ENCODE data around the gene PSKH1.
A peak's percentile ranks its signal among the peaks of the same experiment; 100 is the strongest.
"Not testable (repeated sequence)": the region's sequence is repeated elsewhere in the genome, so short reads cannot be mapped to it uniquely, and the experiment has no call there.

The PSKH1 gene

DNA sequence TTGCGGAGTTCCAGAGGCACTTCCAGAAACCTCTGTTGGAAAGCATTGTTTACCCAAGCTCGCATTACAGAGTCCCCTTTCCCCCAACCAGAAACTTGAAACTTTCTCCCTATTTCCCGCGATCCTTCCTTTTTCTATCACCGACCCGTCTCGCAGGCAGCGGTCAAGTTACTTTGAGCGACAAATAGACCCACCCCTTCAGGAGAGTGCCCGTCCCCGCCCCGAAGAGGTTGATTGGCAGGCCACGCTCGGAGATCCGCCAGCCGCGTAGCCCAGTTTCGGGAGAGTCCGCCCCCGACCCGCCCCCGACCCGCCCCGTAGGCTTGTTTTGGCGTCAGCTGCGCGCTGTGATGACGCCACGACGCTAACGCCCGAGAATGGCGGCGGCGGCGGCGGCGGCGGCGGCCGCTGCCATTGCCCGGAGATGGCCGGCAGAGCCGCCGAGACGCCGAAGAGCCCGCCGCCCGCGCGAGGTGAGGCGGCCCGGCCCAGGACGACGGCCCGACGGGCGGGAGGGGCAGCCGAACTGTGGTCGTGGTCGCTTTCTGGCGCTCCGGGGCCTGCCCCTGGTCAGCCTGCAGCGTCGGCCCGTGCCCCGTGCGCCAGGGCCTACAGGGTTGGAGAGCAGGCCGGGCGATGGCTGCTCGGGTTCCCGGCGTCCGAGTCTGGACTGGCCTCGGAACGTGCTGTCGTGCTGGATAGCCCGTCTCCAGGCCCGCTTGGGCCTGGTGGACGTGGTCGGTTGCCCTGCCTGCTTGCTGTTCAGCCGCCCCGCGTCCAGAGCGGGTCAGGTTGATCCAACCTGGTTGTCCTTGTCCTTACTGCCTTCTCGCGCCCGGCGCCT, at the start of gene PSKH1:
Gene PSKH1 (plus strand): TSS at position 356 of the 844 bp plus-strand sequence. CDS start 15,496 bp downstream, outside the sequence.
- peak; percentile 85 for DNase-seq (ENCODE audit: low read depth, low spot score)

DNA sequence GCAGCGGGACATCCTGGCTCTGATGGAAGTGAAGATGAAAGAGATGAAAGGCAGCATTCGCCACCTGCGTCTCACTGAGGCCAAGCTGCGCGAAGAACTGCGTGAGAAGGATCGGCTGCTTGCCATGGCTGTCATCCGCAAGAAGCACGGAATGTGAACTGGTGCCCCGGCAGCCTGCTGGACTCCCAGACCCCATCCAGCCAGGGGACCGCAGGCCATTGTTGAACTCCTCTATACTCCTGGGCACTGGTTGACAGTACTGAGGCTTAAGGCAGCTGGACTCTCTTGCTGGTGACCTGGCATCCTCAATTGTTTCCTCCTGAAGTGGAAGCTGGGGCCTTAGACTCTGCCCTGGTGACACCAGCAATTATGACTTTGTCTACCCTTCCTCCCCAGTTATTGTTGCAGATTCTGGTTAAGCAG, 49.7 kb upstream of the PSKH1 start:
- DNase-seq (ENCODE audit: low read depth, low spot score) = no peak

DNA sequence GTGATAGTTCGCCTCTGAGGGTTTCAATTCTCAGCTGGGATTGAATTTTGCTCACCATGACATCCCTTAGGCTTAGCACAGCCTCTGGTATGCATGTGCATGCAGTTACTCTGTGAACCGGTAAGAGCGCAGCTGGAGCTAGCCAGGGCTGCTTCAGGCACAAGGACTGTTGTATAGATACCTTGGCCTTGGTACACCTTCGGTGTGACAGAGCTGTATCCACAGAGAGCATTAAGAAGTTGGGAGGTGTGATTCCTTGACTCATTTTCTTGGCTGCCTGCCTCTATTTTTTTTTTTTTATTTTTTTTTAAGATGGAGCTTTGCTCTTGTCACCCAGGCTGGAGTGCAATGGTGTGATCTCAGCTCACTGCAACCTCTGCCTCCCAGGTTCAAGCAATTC, 48.6 kb upstream of the PSKH1 start:
- no peak for DNase-seq (ENCODE audit: low read depth, low spot score)

DNA sequence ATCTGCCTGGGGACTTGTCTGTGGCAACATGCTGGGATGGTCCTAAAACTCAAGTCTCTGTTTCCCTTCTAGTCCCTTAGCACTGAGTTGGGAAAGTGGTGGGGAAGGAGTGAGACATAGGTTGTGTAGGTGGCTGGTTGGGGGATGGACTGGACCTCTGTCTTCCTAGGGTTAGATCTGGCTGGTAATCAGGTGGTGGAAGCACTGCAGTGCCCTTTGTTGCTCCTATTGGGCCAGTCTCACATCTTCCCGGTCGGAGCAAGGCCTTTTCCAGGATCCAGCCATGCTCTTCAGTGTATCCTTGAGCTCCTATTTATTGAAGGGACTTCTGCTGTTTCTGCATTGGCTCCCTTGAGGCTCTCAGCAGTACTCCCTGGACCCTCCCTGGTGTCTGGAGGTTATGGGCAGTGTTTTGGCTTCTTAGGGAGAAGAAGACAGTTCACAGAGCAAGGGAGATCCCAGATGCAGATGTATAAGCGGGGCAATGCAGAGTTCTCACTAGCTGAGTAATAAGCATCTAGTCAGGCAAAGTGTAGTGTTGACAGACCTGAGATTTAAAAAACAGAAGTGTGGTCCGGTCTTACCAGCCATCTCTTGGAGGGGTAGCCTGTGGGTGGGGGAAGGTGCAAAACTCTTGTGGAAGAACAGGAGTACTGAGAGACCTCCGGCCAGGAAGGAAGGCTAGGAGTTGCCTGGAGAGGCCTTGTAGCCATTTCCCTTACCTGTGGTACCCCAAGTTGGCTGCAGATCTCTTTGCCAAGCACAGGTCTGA, 47.6 kb upstream of the PSKH1 start:
- DNase-seq (ENCODE audit: low read depth, low spot score) = no peak

DNA sequence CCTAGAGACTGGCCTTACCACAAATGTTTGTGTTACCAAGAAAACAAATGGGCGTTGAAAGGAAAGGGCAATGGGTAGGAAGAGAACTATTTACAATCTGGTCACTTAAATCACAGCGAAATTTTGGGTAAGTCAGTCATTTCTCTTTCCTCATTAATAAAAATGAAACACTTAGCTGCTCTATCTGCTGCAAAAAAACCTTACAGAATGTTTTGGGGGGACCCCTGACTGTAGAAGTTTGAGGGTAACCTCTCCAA, 47.1 kb upstream of the PSKH1 start:
- no peak for DNase-seq (ENCODE audit: low read depth, low spot score)

DNA sequence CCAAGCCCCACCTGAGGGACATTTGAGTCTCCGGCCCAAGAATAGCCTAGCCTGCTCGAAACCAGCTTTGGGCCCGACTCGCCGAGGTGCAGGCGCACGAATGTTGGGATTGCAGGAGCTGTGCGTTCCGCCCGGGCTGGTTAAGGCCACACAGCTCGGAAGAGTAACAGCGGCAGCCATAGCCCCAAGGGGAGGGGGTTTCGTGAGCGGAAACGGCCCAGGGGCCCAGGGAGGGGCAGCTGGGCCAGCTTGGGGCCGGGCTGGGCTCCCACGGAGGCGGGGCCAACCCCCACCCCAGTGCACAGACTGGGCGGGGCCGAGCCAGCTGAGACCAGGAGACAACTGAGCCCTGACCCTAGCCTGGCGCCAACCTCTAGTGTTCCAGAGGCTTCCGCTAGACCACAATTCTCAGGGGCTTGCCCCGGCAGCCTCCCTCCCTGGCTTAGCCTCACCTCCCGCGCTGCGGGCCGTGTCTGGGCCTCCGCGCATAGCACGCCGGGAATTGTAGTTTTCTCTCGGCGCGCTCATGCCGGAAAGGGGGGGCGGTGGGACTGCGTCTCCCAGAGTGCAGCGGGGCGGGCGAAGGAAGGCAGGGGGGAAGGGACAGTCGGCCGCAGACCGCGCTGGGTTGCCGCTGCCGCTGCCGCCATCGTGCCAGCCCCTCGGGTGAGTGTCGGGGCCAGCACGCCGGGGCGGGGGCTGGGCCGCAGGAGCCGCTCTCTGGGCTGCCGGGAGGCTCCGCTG, 46.6 kb upstream of the PSKH1 start, which contains the start of gene NUTF2:
Gene NUTF2 (plus strand): TSS at position 614 of the 744 bp plus-strand sequence. CDS start 18,198 bp downstream, outside the sequence.
- peak; percentile 82 for DNase-seq (ENCODE audit: low read depth, low spot score)

DNA sequence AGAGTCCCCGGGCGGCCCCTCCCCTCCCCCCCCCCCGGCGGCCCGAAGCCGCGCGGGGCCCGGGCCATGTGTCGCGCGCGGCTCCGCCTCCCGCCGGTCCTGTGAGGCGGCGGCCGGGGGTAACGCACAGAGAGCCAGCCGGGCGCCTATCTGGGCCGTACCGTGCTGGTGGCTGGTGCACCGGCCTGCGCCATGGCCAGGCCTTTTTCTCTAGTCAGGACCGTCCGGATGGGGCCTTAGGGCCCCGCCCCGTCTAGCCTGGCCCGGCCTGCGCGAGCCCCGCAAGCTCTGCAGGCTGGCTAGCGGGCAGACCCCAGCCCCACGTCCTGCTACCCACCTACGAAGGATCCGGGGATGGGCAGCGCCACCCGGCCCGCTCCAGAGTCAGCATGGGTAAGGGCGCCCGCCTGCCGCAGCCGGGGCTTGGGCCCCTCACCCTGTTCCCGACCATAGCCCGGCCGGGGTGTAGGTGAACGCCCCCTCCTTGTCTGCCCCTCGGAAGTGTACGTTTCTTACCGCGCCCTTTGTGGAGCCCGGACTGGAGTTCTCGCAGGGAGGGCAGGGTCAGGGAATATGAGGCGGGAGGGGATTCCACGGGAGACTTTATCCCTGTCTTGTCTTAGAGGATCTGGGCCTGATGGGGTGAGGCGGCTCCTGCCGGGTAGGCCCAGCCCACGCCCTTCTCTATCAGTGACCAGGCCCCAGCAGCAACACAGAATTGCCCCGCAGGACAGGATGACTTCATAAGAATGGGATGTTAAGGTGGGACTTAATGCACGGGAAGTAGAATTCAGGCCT, 45.8 kb upstream of the PSKH1 start, which contains the start of gene CENPT:
Gene CENPT (minus strand): TSS at position 630 of the 798 bp plus-strand sequence. CDS start 13,834 bp downstream, outside the sequence.
- no peak for DNase-seq (ENCODE audit: low read depth, low spot score)

DNA sequence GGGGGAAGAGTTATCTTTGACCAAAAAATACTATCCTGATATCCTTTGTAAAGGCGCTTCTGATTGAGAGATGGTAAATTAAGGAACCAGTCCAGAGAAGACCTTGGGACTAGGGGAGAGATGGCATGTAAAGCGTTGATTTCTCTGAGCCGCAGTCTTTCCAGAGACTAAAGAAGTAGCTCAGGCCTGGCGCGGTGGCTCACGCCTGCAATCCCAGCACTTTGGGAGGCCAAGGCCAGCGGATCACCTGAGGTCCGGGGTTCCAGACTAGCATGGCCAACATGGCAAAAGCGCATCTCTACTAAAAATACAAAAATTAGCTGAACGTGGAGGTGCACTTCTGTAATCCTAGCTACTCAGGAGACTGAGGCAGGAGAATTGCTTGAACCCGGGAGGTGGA, 44.9 kb upstream of the PSKH1 start:
- DNase-seq (ENCODE audit: low read depth, low spot score) = no peak

DNA sequence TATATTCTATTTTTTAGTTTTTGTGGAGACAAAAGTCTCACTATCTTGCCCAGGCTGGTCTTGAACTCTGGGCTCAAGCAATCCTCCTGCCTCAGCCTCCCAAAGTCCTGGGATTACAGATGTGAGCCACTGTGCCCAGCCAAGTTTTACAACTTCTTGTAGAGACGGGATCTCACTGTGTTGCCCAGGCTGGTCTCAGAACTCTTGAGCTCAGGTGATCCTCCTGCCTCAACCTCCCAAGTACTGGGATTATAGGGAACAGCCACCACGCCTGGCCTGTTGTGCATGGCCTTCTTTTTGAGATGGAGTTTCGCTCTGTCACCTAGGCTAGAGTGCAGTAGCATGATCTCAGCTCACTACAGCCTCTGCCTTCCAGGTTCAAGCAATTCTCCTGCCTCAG, 39.4 kb upstream of the PSKH1 start:
- DNase-seq (ENCODE audit: low read depth, low spot score) = no peak

DNA sequence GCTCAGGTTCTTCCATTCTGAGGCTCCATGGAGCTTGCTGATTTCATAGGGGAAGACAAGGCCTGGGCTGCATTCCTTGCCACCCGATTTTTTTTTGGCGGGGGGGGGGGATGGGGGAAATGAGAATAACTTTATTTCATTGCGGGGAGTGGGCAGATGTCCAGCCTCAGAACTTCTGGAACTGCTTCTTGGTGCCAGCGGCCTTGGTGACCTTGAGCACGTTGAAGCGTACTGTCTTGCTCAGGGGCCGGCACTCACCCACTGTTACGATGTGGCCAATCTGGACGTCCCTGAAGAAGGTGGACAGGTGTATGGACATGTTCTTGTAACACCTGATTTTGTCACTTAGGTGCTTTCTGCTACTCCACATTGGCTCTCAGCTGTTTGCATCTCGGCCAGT, 37.3 kb upstream of the PSKH1 start:
- no peak for DNase-seq (ENCODE audit: low read depth, low spot score)

DNA sequence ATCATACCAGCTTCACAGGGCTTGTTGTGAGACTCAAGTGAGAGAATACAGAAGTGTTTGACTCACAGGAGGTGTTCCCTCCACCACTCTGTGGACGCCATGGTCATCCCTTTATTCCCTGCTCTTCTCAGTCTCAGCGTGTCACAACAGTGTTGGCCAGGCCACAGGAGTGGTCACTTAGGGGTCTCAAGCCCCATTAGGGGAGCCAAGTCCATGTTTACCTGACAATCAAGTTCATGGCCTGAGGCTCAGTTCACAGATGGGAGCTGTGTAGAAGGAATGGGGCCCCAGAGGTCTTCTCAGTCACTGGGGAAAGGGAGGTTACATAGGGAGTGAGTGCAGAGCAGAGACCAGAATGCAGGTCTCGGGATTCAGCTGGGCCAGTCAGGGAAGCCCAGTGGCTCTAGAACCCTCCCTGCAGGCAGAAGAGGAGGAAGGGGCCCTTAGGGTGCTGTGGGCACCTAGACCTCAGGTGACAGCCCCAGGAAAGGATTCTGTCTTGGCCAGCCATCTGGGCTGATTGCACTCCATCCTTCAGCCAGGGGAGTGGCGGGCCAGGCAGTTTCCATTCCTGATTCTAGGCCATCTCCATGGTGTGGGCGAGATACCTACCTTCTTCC, 36.0 kb upstream of the PSKH1 start:
- no peak for DNase-seq (ENCODE audit: low read depth, low spot score)

DNA sequence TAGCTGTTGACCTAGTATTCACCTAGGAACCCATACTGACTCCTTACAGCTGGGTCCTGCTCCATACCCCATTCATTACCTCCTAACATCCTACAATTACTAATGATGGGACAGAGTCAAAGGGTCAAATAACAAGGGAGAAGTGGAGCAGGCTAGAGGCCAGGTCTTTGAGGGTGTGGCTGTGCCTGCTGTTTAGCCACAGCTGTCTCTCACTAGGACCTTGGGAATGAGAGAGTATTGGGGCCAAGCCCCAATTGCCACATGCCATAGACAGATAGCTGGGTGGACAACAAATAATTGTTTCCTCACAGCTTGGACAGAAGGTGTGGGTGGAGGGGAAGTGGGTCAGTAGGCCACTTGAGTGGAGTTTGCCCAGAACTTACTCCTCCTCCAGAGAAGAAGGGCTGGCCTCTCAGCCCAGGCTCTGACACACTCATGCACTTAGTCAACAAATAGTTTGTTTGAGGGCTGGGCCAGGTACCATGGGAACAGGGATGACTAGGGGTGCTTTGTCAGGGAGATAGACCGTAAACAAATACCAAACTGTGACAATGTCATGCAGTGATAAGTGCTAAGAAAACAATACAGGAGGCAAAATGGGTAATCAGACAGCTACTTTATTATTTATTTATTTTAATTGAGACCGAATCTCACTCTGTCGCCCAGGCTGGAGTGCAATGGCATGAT, 35.4 kb upstream of the PSKH1 start:
- DNase-seq (ENCODE audit: low read depth, low spot score) = no peak

DNA sequence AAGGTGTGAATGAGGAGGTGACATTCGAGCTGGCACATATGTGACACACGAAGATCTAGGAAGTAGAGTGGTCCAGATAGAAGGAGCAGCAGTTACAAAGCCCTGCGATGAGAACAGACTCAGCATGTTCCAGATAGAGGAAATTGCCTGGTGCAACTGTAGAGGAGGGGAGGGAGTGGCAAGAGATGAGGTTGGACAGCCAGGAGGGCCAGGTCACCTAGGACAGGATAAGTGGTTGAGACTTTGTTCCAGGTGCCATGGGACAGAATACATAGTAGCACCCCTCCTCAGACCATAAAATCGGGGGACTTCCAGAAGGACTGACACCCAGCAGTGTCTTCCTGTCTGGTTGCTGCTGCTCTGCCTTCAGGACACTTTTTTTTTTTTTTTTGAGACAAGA, 34.6 kb upstream of the PSKH1 start:
- no peak for DNase-seq (ENCODE audit: low read depth, low spot score)

DNA sequence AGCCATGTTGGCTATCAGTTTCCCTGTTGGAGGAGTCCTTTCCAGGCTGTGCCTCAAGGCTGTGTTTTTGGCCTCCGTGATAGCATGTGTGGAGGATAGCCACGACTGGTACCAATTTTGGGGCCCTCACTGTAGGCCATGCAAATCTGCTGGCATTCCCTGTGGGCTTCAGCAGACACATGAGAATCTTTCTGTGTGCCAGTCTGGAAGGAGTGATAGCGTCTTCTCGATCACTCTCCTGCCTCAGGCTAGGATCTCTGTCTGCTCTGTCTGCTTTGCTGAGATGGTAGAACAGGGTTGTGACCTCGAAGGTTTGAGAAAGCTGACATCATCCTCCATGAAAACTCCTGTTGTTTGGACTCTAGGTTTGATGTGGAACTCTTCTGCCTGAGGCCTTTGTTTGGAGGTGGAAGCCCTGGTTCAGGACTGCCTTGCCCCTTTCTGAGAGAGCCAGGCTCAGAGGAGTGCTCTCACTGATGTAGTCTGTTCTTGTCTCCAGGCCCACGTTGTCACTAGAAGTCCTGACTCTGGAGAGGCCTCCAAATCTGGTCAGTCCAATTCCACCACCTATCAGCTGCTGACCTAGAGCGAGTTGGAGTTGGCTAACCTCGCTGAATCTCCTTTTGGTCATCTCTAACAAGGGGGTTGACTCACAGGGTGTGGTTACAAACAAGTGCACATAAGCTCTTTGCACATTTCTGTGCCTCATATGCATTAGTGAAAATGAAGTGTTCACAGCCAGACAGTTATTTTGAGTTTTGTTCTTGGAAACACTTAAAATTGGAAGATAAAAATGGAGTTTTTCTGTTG, 32.3 kb upstream of the PSKH1 start:
- DNase-seq (ENCODE audit: low read depth, low spot score) = no peak

DNA sequence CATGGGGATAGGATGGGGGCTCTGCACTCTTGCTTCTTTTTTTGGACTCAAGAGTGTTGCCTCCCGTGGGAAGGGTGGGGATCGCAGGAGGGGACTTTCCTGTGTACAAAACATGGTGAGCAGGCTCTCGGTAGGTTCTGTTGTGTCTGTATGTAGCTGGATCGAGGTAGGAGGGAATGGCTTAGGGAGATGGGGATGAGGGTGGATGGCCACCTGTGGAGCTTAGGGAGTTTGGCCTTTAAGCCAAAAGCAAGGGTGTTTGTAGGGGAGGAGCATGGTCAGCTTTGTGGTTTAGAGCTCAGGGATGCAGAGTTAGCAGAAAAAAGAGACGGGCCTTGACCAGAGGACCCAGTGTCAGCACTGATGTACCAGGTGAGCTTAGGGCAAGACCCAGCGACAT, 31.2 kb upstream of the PSKH1 start:
- no peak for DNase-seq (ENCODE audit: low read depth, low spot score)

DNA sequence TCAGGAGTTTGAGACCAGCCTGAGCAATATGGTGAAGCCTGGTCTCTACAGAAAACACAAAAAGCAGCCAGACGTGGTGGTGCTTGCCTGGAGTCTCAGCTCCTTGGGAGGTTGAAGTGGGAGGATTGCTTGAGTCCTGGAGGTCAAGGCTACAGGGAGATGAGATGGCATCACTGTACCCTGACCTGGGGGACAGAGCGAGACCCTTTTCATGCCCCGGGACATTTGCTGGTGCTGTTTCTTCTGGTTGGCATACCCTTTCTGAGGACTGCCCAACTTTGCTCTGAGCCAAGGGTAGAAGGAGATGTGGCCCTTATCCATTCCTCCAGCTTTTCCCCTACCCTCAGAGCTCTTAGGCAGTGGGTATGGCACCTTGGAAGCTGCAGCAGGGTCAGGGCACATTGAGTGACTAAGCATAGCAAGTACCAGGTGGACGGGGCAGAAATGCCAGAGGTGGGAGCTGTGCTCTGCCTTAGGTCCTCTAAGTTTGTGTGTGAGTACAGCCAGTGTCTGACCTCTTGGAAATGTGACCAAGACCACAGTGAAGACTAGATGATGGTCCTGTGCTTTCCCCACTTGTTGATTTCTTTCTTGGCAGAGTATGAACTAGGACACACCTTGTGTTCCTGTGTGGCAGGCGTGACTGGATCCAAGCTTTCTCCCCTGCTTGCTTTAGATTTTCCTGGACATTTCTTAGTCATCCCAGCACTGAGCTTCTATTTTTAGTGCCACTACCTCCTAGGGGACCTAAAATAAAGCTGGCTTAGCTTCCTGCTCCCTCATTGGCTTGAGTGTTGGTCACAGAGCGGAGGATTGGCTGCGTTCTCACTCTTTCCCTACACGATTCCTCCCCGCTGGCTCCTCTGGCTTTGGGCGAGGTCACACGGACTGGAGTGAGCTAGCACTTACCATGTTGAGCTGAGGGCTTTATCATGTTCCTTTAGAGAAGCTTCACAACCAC, 30.2 kb upstream of the PSKH1 start:
- DNase-seq (ENCODE audit: low read depth, low spot score) = no peak

DNA sequence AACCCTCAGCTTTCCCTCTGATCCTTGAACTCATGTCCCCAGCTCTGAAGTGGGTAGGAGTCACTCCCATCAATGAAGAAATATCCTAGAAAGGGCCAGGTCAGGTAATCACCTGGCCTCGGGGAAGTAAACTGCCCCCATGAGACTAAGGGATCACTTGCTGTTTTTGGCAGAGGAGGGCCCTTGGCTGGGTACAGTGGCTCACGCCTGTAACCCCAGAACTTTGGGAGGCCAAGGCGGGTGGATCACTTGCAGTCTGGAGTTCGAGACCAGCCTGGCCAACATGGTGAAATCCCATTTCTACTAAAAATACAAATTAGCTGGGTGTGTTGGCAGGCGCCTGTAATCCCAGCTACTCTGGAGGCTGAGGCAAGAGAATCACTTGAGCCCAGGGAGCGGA, 29.0 kb upstream of the PSKH1 start:
- not testable (repeated sequence) for DNase-seq (ENCODE audit: low read depth, low spot score)

DNA sequence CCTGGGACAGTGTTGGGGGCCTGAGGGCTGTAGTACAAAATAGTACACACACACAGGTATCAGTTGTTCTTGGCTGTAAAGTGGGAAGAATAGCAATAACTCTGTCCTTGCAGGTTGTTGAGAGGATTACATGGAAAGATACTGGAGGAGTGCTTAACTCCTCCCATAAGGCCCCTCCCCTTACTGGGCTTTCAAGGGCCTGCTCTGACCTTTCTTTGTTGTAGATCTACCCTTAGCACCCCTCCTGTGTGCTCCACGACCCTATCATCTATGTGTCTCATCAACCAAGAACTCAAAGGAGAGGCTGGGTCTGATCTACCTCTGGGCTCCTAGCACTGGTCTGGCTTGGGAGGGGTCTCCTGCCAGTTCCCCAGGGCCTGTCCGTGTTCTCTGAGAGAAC, 28.5 kb upstream of the PSKH1 start:
- no peak for DNase-seq (ENCODE audit: low read depth, low spot score)
